Uterus (tissue), 4 donors: ENCODE results near the gene PBOV1. TPM values are rescaled to one million over a fixed set of nuclear protein-coding genes. Genes with fewer than 3 reads are reported as not detected.

Experiments used
- DNase-seq, 2 donors: peaks; one replicate each; pipeline ENCODE4 v3.0.0-alpha.2; 2019 to 2020
- H3K27ac ChIP-seq, 2 donors: fragments of 200-600 bp; sonication (generic); 1 replicate in 1 of 2; 2 replicates in 1 of 2; pipeline ENCODE4 v1.5.1; 2016 to 2018
- H3K27me3 ChIP-seq, 2 donors: fragments of 200-600 bp; sonication (generic); one replicate each; pipeline ENCODE4 v1.5.1; 2018 to 2019; ENCODE audit warnings: control low read depth in 1 of 2
- H3K36me3 ChIP-seq, 2 donors: fragments of 200-600 bp; sonication (generic); one replicate each; pipeline ENCODE4 v1.5.1; 2019; ENCODE audit warnings: control low read depth in 1 of 2
- H3K4me1 ChIP-seq, 2 donors: fragments of 200-600 bp; sonication (generic); one replicate each; pipeline ENCODE4 v1.5.1; 2018 to 2019; ENCODE audit warnings: control low read depth in 1 of 2
- H3K4me3 ChIP-seq, 2 donors: fragments of 200-600 bp; sonication (generic); 1 replicate in 1 of 2; 2 replicates in 1 of 2; pipeline ENCODE4 v1.5.1; 2018 to 2019; ENCODE audit warnings: mild to moderate bottlenecking in 1 of 2
- H3K9me3 ChIP-seq, 2 donors: fragments of 200-600 bp; sonication (generic); one replicate each; pipeline ENCODE4 v1.5.1; 2019; ENCODE audit warnings: control low read depth in 1 of 2
- CTCF ChIP-seq, 4 experiments: fragments of 200-600 bp in 2 of 4; fragments of 450-650 bp in 2 of 4; sonication (generic) in 2 of 4; IDR thresholded peaks; one replicate each; pipeline ENCODE4 v1.5.1; 2016 to 2019; ENCODE audit warnings: antibody characterized with exemption in 4 of 4, mild to moderate bottlenecking in 2 of 4, moderate library complexity in 1 of 4
- POLR2A ChIP-seq, 2 donors: fragments of 450-650 bp; IDR thresholded peaks; one replicate each; pipeline ENCODE4 v1.6.1; 2016; ENCODE audit warnings: antibody characterized with exemption in 2 of 2, mild to moderate bottlenecking in 1 of 2, moderate library complexity in 1 of 2
- intact Hi-C: fragments of 100-400 bp; cut with DNase I; formaldehyde crosslinking; loops from one replicate; pipeline ENCODE4 v1.15.1; 2023; ENCODE audit warnings: low total_unique reads
- total RNA-seq, 4 donors: library from RNA; depleted of rRNA in 3 of 4; stranded (reverse); fragments of >200 nt in 3 of 4; gene quantifications; one replicate each; pipeline versions ENCODE4 v1.1.0 to v1.2.4, GENCODE V29; 2014 to 2023
- donor health status: DM: yes; HTN: yes; CAD: no.

Gene PBOV1
- total RNA-seq, 4 donors from 2014 or later = not detected

- Histone ChIP-seq H3K9me3 (no peaks in the 10 kb centered on the region), H3K27ac (no peak overlapping the region), H3K36me3 (no peaks in the 10 kb centered on the region), H3K4me3 (no peak overlapping the region), H3K27me3 (no peaks in the 10 kb centered on the region), H3K4me1 (no peaks in the 10 kb centered on the region)
- intact Hi-C loops = no loop called here
- no peak for TF ChIP-seq POLR2A (IDR thresholded peaks at IDR 0.05)
- no peak for TF ChIP-seq CTCF (IDR thresholded peaks at IDR 0.05)
- no peak for DNase-seq
These were observed 16.5 kb downstream of the PBOV1 start for GRCh38 chr6:138201836-138202235.

GRCh38 chr6:138198430-138199091 lies 19.7 kb downstream of the PBOV1 start:
- no peaks in the 10 kb centered on the region for H3K27me3 ChIP-seq

GRCh38 chr6:138197570-138197969 lies 20.7 kb downstream of the PBOV1 start:
- Histone ChIP-seq H3K4me1 (no peaks in the 10 kb centered on the region), H3K27ac (no peak overlapping the region), H3K36me3 (no peaks in the 10 kb centered on the region), H3K27me3 (no peaks in the 10 kb centered on the region), H3K9me3 (no peaks in the 10 kb centered on the region), H3K4me3 (no peak overlapping the region)
- no peak for DNase-seq
- intact Hi-C loops = no loop called here
- TF ChIP-seq POLR2A (IDR thresholded peaks at IDR 0.05) (no peak), CTCF (IDR thresholded peaks at IDR 0.05) (no peak)

More at GRCh38 chr6:138198430-138199091, 19.7 kb downstream of the PBOV1 start:
- no peaks in the 10 kb centered on the region for H3K36me3 ChIP-seq
- TF ChIP-seq CTCF (IDR thresholded peaks at IDR 0.05) (no peak), POLR2A (IDR thresholded peaks at IDR 0.05) (no peak)
- H3K9me3 ChIP-seq = no peaks in the 10 kb centered on the region
- no peak overlapping the region for H3K27ac ChIP-seq
- intact Hi-C loops = no loop called here
- H3K4me1 ChIP-seq = no peaks in the 10 kb centered on the region
- H3K4me3 ChIP-seq = no peak overlapping the region
- DNase-seq = no peak

DNA sequence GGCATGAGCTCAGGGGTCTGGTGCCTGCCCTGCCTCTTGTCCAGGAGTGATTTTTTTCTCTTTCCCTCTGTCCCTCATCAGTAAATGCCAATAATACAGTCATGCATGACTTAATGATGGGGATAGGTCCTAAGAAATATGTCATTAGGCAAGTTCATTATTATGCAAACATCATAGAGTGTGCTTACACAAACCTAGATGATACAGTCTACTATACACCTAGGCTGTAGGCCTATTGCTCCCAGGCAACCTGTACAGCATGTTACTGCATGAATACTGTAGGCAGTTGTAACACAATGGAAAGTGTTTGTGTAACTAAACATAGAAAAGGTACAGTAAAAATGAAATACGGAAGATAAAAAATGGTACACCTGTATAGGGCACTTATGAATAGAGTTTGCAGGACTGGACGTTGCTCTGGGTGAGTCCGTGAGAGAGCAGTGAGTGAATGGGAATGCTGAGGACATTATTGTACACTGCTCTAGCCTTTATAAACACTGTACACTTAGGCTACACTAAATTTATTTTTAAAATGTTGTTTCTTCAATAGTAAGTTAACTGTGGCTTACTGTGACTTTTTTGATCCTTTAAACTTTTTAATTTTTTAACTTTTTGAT lies 22.1 kb downstream of the PBOV1 start:
- no peaks in the 10 kb centered on the region for H3K4me1 ChIP-seq
- H3K36me3 ChIP-seq = no peaks in the 10 kb centered on the region
- H3K4me3 ChIP-seq = no peak overlapping the region
- TF ChIP-seq POLR2A (IDR thresholded peaks at IDR 0.05) (no peak), CTCF (IDR thresholded peaks at IDR 0.05) (no peak)
- no peak for DNase-seq
- no peaks in the 10 kb centered on the region for H3K9me3 ChIP-seq
- no peak overlapping the region for H3K27ac ChIP-seq
- no peaks in the 10 kb centered on the region for H3K27me3 ChIP-seq
- intact Hi-C loops = no loop called here

DNA sequence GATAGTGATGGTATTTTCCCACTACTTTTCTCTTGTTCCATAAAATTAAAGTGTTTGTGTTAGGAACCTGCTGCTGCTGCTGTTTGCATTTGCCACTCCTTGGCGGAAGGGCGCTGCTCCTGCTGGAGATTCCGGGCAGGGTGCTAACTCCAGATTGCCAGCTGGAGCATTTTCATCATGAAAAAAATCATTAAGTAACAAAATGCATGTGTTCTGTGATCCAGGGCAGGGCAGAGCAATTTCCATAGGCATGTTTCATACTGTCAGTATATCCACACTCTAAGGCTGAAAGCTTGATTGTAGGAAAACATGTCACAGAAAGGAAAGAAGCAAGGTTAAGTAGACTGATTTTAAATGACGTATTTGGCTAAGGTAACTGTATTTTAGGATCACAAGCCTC lies 24.0 kb downstream of the PBOV1 start:
- TF ChIP-seq CTCF (IDR thresholded peaks at IDR 0.05) = no peak
- TF ChIP-seq POLR2A (IDR thresholded peaks at IDR 0.05) = no peak
- Histone ChIP-seq H3K36me3 (no peaks in the 10 kb centered on the region), H3K27ac (no peak overlapping the region), H3K4me1 (no peaks in the 10 kb centered on the region), H3K27me3 (no peaks in the 10 kb centered on the region), H3K4me3 (no peak overlapping the region), H3K9me3 (no peaks in the 10 kb centered on the region)
- intact Hi-C loops = no loop called here
- no peak for DNase-seq
